ENCODE results near the gene ACSL6. TPM values are rescaled to one million over a fixed set of nuclear protein-coding genes. Genes with fewer than 3 reads are reported as not detected.
A peak's percentile ranks its signal among the peaks of the same experiment; 100 is the strongest.

The ACSL6 gene
- total RNA-seq, 1 donor from 2014 or later = not detected

- Mint-ChIP-seq H3K4me3 (no peak overlapping the region), H3K36me3 (no peaks in the 10 kb centered on the region), H3K9me3 (no peaks in the 10 kb centered on the region), H3K4me1 (peaks cover 45% of the 10 kb centered on the region), H3K27ac (no peak overlapping the region), H3K27me3 (ENCODE audit: insufficient read depth, low read depth) (peaks cover 28% of the 10 kb centered on the region)
- Histone ChIP-seq H3K4me2 (no peak overlapping the region), H4K20me1 (ENCODE audit: low read depth) (peaks cover 16% of the 10 kb centered on the region), H3F3A (ENCODE audit: low read depth) (no peaks in the 10 kb centered on the region), H3K36me3 (no peaks in the 10 kb centered on the region), H3K27ac (no peak overlapping the region), H3K9me3 (ENCODE audit: low read depth) (no peaks in the 10 kb centered on the region), H3K4me3 (no peak overlapping the region), H3K9ac (no peak overlapping the region), H3K79me2 (ENCODE audit: low read depth) (no peaks in the 10 kb centered on the region), H2AFZ (replicated peaks) (no peak overlapping the region), H3K27me3 (peaks cover 34% of the 10 kb centered on the region), H3K4me1 (peaks cover 25% of the 10 kb centered on the region)
- TF ChIP-seq CTCF (IDR thresholded peaks at IDR 0.05) (no peak), EZH2 (IDR thresholded peaks at IDR 0.05) (no peak), EZH2phosphoT487 (IDR thresholded peaks at IDR 0.05) (no peak)
- DNase-seq (ENCODE audit: low spot score) = no peak
Observed at GRCh38 chr5:132006331-132007120, 4.9 kb downstream of the ACSL6 start.

GRCh38 chr5:132005591-132005990 is 5.9 kb downstream of the ACSL6 start:
- Mint-ChIP-seq H3K36me3 (no peaks in the 10 kb centered on the region), H3K27me3 (ENCODE audit: insufficient read depth, low read depth) (peaks cover 21% of the 10 kb centered on the region), H3K4me3 (no peak overlapping the region), H3K9me3 (no peaks in the 10 kb centered on the region), H3K4me1 (peaks cover 48% of the 10 kb centered on the region), H3K27ac (no peak overlapping the region)
- Histone ChIP-seq H3K27me3 (peaks cover 25% of the 10 kb centered on the region), H3K4me1 (peaks cover 19% of the 10 kb centered on the region), H3K9me3 (ENCODE audit: low read depth) (no peaks in the 10 kb centered on the region), H3K36me3 (no peaks in the 10 kb centered on the region), H3K4me2 (no peak overlapping the region), H3K4me3 (no peak overlapping the region), H4K20me1 (ENCODE audit: low read depth) (peaks cover 11% of the 10 kb centered on the region), H3F3A (ENCODE audit: low read depth) (no peaks in the 10 kb centered on the region), H2AFZ (replicated peaks) (no peak overlapping the region), H3K79me2 (ENCODE audit: low read depth) (no peaks in the 10 kb centered on the region), H3K27ac (no peak overlapping the region), H3K9ac (no peak overlapping the region)
- TF ChIP-seq EZH2 (IDR thresholded peaks at IDR 0.05) = no peak
- TF ChIP-seq CTCF (IDR thresholded peaks at IDR 0.05) = no peak
- no peak for TF ChIP-seq EZH2phosphoT487 (IDR thresholded peaks at IDR 0.05)
- no peak for DNase-seq (ENCODE audit: low spot score)

- Mint-ChIP-seq H3K9me3 (no peaks in the 10 kb centered on the region), H3K27me3 (ENCODE audit: insufficient read depth, low read depth) (peaks cover 15% of the 10 kb centered on the region), H3K4me3 (peak overlapping the region; percentile 20), H3K36me3 (no peaks in the 10 kb centered on the region), H3K4me1 (peaks cover 53% of the 10 kb centered on the region), H3K27ac (peak overlapping the region; percentile 90)
- no peak overlapping the region for H3K27ac ChIP-seq
- H3K4me1 ChIP-seq = peaks cover 24% of the 10 kb centered on the region
- no peaks in the 10 kb centered on the region for H4K20me1 ChIP-seq (ENCODE audit: low read depth)
- H3K4me3 ChIP-seq = no peak overlapping the region
- no peaks in the 10 kb centered on the region for H3K79me2 ChIP-seq (ENCODE audit: low read depth)
- peaks cover 9% of the 10 kb centered on the region for H3K27me3 ChIP-seq
- H3F3A ChIP-seq (ENCODE audit: low read depth) = no peaks in the 10 kb centered on the region
- no peak for DNase-seq (ENCODE audit: low spot score)
- H3K4me2 ChIP-seq = no peak overlapping the region
- no peak overlapping the region for H2AFZ ChIP-seq (replicated peaks)
- H3K36me3 ChIP-seq = no peaks in the 10 kb centered on the region
- no peaks in the 10 kb centered on the region for H3K9me3 ChIP-seq (ENCODE audit: low read depth)
- TF ChIP-seq EZH2phosphoT487 (IDR thresholded peaks at IDR 0.05) (no peak), EZH2 (IDR thresholded peaks at IDR 0.05) (no peak), CTCF (IDR thresholded peaks at IDR 0.05) (no peak)
- H3K9ac ChIP-seq = no peak overlapping the region
Observed at GRCh38 chr5:132003982-132004381, 7.5 kb downstream of the ACSL6 start.

All from neural progenitor cell (in vitro differentiated cells).